ENCODE results near the gene HBA2.
"Not testable (repeated sequence)": the region's sequence is repeated elsewhere in the genome, so short reads cannot be mapped to it uniquely, and the experiment has no call there.

HBA2 gene

DNA sequence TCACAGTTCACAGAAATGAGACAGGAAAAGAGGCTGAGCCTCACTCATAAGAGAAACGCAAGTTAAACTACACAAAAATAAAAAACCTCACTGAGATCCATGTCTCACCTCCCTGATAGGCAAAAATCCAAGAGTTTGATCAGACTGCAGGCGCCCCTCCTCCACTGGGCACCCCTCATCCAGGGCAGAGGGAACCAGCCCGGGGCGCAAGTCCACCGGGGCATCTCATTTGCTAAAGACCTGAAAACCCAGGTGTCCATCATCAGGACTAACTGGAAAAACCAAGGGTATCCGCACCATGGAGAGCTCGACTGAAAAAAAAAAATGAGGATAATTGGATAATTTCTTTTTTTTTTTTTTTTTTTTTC lies 17.7 kb upstream of the HBA2 start:
- DNase-seq (ENCODE audit: low read depth in 3 of 3): no peak

DNA sequence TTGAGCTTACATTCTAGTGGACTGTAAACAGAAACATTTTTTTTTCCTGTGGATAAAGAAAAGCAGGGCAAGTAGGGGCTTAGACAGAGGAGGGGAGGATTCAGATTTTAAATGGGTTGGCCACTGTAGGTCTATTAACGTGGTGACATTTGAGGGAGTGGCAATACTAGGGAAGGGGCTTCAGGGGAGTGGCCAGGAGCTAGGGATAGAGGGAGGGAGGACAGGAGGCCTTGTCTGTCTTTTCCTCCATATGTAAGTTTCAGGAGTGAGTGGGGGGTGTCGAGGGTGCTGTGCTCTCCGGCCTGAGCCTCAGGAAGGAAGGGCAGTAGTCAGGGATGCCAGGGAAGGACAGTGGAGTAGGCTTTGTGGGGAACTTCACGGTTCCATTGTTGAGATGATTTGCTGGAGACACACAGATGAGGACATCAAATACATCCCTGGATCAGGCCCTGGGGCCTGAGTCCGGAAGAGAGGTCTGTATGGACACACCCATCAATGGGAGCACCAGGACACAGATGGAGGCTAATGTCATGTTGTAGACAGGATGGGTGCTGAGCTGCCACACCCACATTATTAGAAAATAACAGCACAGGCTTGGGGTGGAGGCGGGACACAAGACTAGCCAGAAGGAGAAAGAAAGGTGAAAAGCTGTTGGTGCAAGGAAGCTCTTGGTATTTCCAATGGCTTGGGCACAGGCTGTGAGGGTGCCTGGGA lies 13.4 kb upstream of the HBA2 start:
- DNase-seq (ENCODE audit: low read depth in 3 of 3): no peak

DNA sequence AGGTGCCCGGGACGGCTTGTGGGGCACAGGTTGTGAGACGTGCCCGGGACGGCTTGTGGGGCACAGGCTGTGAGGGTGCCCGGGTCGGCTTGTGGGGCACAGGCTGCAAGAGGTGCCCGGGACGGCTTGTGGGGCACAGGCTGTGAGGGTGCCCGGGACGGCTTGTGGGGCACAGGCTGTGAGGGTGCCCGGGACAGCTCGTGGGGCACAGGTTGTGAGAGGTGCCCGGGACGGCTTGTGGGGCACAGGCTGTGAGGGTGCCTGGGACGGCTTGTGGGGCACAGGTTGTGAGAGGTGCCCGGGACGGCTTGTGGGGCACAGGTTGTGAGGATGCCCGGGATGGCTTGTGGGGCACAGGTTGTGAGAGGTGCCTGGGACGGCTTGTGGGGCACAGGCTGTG lies 12.4 kb upstream of the HBA2 start:
- DNase-seq (ENCODE audit: low read depth in 3 of 3): not testable (repeated sequence)

DNA sequence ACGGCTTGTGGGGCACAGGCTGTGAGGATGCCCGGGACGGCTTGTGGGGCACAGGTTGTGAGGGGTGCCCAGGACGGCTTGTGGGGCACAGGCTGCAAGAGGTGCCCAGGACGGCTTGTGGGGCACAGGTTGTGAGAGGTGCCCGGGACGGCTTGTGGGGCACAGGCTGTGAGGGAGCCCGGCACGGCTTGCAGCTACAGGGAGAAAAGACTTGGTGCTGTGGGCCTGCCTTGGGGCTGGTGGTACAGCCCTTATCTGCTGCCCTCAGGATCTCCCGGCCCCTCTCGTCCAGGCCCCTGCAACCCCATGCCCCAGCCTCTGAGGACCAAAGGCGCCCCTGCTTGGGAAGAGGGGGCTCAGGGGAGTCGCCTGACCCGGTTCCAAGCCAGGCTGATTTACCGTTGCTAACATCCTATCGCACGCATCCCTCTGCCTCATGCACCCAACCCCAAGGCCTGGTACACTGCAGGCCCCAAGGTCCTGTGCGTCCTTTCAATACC lies 11.9 kb upstream of the HBA2 start:
- no peak for DNase-seq (ENCODE audit: low read depth in 3 of 3)

DNA sequence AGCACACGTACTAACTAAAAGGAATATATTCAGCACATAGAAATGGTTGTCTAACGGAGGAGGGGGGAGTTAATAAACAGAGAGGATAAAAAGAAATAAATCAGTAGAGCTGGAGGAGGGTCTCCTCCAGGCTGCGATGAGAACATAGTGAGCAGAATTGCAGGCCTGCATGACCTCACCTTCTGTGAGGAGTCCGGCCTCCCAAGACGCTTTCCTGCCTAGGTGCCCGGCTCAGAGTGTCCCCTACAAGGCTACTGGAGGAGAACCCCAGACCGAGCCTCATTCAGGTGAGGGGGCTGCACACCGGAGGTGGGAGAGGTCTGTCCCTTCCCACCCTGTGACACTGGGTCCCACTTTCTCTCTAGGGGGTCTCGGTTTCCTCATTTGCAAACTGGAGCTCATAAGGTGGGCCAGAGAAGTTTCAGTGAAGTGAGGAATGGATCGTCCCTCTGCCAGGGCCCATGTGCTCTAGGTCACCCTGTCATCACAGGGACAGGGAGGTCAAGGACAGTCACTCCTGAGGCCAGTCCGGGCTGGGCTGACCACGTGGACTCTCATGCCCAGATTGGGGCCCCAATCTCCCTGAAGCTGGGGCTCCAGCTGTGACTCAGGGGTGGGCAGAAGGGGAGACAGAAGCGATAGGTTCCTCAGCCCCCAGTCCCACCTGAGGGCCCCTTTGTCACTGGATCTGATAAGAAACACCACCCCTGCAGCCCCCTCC lies 10.2 kb upstream of the HBA2 start:
- DNase-seq (ENCODE audit: low read depth in 3 of 3): no peak

DNA sequence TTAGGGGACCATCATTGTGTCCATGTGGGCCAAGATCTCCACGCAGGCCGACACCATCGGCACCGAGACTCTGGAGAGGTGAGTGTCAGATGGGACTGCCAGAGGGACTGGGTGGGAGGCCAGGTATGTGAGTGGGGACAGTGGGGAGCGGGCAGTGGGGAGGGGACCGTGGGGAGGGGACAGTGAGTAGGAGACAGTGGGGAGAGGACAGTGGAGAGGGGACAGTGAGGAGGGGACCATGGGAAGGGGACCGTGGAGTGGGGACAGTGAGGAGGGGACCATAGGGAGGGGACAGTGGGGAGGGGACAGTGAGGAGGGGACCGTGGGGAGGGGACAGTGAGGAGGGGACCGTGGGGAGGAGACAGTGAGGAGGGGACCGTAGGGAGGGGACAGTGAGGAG lies 9.5 kb upstream of the HBA2 start:
- DNase-seq (ENCODE audit: low read depth in 3 of 3): not testable (repeated sequence)

DNA sequence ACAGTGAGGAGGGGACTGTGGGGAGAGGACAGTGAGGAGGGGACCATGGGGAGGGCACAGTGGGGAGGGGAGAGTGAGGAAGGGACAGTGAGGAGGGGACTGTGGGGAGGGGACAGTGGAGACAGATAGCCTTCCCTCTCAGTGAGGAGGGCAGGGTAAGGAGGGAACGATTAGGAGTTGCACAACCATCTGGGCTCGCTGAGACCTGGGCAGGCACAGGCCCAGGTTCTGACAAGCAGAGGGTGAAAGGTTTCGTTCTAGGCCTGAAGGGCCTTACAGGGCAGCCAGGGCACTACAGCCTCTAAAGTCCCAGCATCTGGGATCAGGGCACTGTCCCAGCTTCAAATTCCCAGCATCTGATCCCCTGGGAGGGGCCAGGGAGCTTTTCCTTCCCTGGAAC lies 9.0 kb upstream of the HBA2 start:
- not testable (repeated sequence) for DNase-seq (ENCODE audit: low read depth in 3 of 3)

DNA sequence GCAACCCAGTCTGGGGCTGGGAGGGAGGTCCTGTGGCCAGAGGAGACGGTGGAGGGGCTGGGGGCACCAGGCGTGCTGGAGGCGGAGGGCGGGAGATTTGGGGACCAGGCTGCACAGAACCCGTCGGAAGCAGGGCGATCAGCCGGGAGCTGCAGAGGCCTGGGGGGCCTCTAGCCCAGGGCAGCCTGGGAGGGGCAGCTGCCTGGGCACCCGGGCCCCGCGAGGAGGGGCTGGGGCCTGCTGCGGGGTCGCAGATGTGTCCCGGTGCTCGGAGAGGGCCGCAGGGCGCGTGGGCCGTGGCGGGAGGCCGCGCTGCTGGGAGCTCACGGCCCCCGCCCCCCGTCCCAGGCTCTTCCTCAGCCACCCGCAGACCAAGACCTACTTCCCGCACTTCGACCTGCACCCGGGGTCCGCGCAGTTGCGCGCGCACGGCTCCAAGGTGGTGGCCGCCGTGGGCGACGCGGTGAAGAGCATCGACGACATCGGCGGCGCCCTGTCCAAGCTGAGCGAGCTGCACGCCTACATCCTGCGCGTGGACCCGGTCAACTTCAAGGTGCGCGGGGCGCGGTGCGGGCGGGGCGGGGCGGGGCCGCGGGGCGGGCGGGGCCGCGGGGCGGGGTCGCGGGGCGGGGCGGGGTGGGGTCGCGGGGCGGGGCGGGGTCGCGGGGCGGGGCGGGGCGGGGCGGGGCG lies 8.4 kb upstream of the HBA2 start:
- DNase-seq (ENCODE audit: low read depth in 3 of 3): not testable (repeated sequence)

DNA sequence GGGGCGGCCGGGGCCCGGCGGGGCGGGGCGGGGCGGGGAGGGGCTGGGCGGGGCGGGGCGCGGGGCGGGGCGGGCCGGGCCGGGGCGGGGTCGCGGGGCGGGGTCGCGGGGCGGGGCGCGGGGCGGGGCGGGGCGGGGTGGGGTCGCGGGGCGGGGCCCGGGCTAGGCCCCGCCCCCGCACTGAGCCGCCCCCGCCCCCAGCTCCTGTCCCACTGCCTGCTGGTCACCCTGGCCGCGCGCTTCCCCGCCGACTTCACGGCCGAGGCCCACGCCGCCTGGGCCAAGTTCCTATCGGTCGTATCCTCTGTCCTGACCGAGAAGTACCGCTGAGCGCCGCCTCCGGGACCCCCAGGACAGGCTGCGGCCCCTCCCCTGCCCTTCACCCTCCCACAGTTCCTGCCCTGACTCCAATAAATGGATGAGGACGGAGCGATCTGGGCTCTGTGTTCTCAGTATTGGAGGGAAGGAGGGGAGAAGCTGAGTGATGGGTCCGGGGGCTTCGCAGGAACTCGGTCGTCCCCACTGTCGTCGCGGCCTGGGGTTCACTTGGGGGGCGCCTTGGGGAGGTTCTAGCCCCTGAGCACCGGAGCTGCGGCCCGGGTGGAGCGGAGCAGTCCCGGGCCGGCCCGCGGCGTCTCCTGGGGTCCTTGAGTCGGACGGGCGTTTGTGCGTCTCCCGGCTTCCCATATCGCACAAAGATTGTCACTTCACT lies 7.7 kb upstream of the HBA2 start:
- DNase-seq (ENCODE audit: low read depth in 3 of 3): no peak

DNA sequence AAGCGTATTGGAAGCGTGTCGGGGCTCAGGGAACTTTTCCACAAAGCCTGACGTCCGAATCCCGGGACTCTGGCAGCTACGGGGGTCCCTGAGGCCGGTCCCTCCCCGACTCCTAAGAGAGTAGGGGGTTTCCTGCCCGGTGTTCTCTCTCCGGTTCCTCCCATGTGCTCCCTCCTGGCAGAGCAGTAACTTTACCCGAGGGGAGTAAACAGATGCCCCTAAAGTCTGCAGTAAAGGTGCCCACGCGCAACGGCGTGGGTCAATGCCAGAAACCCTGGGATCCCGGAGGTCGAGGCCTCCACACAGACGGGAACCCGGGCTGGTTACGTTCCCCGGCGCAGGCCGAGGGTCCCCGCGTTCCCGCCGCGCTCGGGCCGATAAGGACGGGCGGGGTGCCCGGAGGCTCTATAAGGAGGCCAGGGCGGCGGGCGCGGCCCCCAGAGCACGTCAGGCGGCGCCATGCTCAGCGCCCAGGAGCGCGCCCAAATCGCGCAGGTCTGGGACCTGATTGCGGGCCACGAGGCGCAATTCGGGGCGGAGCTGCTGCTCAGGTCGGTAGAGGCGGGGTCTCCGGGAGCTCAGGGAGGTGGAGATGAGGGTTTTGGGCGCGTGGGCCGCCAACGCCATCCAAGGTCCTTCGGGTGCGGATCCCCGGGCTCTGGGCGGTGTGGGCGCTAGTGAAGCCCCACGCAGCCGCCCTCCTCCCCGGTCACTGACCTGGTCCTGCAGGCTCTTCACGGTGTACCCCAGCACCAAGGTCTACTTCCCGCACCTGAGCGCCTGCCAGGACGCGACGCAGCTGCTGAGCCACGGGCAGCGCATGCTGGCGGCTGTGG lies 6.9 kb upstream of the HBA2 start, which contains the start of gene HBM:
Gene HBM (plus strand): TSS at position 440 of the 836 bp plus-strand sequence. CDS start 20 bp downstream, at position 460.
- no peak for DNase-seq (ENCODE audit: low read depth in 3 of 3)

DNA sequence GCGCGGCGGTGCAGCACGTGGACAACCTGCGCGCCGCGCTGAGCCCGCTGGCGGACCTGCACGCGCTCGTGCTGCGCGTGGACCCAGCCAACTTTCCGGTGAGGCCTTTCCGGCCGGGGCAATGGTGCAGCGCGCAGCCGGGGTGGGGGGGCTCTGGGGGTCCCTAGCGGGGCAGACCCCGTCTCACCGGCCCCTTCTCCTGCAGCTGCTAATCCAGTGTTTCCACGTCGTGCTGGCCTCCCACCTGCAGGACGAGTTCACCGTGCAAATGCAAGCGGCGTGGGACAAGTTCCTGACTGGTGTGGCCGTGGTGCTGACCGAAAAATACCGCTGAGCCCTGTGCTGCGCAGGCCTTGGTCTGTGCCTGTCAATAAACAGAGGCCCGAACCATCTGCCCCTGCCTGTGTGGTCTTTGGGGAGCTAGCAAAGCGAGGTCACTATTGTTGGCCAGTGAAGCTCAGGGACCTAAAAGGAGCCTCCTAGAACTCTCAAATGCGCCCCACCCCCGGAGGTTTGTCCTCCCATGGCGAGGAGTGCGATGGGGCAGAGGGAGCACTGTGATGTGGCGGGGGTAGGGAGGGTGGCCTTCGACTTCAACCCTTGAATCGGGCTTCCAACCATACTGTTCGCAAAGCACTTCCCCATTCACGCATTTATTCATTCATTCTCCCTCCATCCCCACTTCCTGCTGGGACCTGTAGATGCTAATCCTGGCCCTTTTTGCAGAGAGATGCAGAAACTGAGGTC lies 6.1 kb upstream of the HBA2 start:
- no peak for DNase-seq (ENCODE audit: low read depth in 3 of 3)

DNA sequence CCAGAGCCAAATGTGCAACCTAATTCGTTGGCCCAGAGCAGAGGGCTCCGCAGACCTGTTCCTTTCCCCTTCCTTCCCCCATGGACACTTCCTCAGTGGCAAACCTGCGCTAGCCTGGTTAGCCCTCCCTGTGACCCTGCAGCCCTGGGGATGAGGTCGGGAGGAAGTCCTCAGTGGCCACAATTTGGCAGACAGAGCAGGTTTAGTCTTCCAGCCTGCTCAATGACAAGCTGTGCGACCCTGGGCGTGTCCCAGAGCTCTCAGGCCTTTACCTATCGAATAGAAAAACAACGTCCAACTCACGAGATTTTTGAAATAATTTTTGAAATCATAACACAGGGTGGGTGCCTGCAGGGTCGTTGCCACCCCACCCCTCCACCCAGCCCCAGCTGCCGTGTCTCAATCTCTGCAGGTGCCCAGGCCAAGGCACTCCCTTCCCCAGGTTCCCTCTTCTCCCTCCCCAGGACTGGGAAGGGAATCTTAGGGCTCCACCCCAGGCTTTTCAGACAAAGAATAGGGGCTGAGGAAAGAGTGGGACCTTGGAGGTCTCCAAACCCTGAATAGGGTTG lies 5.5 kb upstream of the HBA2 start:
- no peak for DNase-seq (ENCODE audit: low read depth in 3 of 3)

DNA sequence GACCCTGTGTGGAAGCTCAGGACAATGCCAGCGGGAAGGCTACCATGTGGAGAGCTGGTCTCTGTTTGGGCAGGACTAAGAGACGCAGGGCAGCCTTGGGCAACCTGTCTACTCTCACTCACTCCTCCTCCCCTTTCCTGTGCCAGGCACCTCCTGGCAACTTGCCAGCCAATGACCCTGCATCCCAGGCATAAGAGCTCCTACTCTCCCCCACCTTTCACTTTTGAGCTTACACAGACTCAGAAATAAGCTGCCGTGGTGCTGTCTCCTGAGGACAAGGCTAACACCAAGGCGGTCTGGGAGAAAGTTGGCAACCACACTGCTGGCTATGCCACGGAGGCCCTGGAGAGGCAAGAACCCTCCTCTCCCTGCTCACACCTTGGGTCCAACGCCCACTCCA lies 4.3 kb upstream of the HBA2 start:
- DNase-seq (ENCODE audit: low read depth in 3 of 3): no peak

DNA sequence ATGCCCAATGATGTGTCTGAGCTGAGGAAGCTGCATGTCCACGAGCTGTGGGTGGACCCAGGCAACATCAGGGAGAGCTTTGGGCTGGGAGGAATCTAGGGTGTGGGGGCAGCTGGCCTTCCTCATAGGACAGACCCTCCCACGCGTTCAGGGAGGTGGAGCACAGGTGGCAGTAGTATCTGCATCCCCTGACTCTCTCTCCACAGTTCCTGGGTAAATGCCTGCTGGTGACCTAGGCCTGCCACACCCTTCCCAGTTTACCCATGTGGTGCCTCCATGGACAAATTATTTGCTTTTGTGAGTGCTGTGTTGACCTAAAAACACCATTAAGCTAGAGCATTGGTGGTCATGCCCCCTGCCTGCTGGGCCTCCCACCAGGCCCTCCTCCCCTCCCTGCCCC lies 3.7 kb upstream of the HBA2 start:
- no peak for DNase-seq (ENCODE audit: low read depth in 3 of 3)

DNA sequence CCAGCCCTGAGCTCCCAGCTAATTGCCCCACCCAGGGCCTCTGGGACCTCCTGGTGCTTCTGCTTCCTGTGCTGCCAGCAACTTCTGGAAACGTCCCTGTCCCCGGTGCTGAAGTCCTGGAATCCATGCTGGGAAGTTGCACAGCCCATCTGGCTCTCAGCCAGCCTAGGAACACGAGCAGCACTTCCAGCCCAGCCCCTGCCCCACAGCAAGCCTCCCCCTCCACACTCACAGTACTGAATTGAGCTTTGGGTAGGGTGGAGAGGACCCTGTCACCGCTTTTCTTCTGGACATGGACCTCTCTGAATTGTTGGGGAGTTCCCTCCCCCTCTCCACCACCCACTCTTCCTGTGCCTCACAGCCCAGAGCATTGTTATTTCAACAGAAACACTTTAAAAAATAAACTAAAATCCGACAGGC lies 2.6 kb upstream of the HBA2 start:
- not testable (repeated sequence) for DNase-seq (ENCODE audit: low read depth in 3 of 3)

DNA sequence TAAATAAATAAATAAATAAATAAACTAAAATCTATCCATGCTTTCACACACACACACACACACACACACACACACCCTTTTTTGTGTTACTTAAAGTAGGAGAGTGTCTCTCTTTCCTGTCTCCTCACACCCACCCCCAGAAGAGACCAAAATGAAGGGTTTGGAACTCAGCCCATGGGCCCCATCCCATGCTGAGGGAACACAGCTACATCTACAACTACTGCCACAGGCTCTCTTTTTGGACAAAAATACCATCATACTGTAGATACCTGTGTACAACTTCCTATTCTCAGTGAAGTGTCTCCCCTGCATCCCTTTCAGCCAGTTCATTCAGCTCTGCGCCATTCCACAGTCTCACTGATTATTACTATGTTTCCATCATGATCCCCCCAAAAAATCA lies 1.9 kb upstream of the HBA2 start:
- DNase-seq (ENCODE audit: low read depth in 3 of 3): no peak

DNA sequence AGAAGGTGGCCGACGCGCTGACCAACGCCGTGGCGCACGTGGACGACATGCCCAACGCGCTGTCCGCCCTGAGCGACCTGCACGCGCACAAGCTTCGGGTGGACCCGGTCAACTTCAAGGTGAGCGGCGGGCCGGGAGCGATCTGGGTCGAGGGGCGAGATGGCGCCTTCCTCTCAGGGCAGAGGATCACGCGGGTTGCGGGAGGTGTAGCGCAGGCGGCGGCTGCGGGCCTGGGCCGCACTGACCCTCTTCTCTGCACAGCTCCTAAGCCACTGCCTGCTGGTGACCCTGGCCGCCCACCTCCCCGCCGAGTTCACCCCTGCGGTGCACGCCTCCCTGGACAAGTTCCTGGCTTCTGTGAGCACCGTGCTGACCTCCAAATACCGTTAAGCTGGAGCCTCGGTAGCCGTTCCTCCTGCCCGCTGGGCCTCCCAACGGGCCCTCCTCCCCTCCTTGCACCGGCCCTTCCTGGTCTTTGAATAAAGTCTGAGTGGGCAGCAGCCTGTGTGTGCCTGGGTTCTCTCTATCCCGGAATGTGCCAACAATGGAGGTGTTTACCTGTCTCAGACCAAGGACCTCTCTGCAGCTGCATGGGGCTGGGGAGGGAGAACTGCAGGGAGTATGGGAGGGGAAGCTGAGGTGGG lies 657 bp downstream of the HBA2 start:
- not testable (repeated sequence) for DNase-seq (ENCODE audit: low read depth in 3 of 3)

DNA sequence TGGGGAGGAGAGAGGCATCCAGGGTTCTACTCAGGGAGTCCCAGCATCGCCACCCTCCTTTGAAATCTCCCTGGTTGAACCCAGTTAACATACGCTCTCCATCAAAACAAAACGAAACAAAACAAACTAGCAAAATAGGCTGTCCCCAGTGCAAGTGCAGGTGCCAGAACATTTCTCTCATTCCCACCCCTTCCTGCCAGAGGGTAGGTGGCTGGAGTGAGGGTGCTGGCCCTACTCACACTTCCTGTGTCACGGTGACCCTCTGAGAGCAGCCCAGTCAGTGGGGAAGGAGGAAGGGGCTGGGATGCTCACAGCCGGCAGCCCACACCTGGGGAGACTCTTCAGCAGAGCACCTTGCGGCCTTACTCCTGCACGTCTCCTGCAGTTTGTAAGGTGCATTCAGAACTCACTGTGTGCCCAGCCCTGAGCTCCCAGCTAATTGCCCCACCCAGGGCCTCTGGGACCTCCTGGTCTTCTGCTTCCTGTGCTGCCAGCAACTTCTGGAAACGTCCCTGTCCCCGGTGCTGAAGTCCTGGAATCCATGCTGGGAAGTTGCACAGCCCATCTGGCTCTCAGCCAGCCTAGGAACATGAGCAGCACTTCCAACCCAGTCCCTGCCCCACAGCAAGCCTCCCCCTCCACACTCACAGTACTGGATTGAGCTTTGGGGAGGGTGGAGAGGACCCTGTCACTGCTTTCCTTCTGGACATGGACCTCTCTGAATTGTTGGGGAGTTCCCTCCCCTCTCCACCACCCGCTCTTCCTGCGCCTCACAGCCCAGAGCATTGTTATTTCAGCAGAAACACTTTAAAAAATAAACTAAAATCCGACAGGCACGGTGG lies 1.5 kb downstream of the HBA2 start:
- DNase-seq (ENCODE audit: low read depth in 3 of 3): not testable (repeated sequence)

Data from stimulated activated CD4-positive, alpha-beta T cell treated with anti-CD3 and anti-CD28 coated beads, TNF-alpha, amount 100 ng/mL, for 4 hours (primary cell).